Astrocyte (in vitro differentiated cells and primary cell): Measurements from ENCODE around the gene CCND1. TPM values are rescaled to one million over a fixed set of nuclear protein-coding genes. Genes with fewer than 3 reads are reported as not detected.

Experiments used
- DNase-seq: peaks from one replicate; pipeline ENCODE4 v3.0.0-alpha.2; 2010; ENCODE audit warnings: low read depth
- FAIRE-seq: peaks from 2 replicates; lab custom pipeline; 2011; peaks lifted over from hg19 to GRCh38; lab: Jason Lieb, UNC
- H2AFZ ChIP-seq: 2 replicates; pipeline ENCODE4 v1.6.0; 2012; ENCODE audit warnings: low read depth, low read length, inconsistent platforms
- H3K27ac ChIP-seq: 2 replicates; pipeline ENCODE4 v1.5.1; 2011; ENCODE audit warnings: low read depth, low read length, inconsistent platforms
- H3K27me3 ChIP-seq: 2 replicates; pipeline ENCODE4 v1.6.0; 2011; ENCODE audit warnings: low read length, inconsistent platforms; ENCODE audit not compliant: insufficient read depth
- H3K36me3 ChIP-seq: 2 replicates; pipeline ENCODE4 v1.5.1; 2011; ENCODE audit warnings: low read length, inconsistent platforms; ENCODE audit not compliant: insufficient read depth
- H3K4me1 ChIP-seq: 2 replicates; pipeline ENCODE4 v1.5.1; 2011; ENCODE audit warnings: low read length, inconsistent platforms; ENCODE audit not compliant: insufficient read depth
- H3K4me2 ChIP-seq: 2 replicates; pipeline ENCODE4 v1.6.0; 2012; ENCODE audit warnings: low read length, inconsistent platforms
- H3K4me3 ChIP-seq: 2 replicates; pipeline ENCODE4 v1.5.1; 2011; ENCODE audit warnings: low read depth, mild to moderate bottlenecking, low read length, inconsistent platforms; ENCODE audit not compliant: insufficient read depth
- H3K79me2 ChIP-seq: 2 replicates; pipeline ENCODE4 v1.6.0; 2012; ENCODE audit warnings: mild to moderate bottlenecking, low read length, inconsistent platforms; ENCODE audit not compliant: insufficient read depth
- H3K9ac ChIP-seq: 2 replicates; pipeline ENCODE4 v1.6.0; 2012; ENCODE audit warnings: mild to moderate bottlenecking, low read length, inconsistent platforms
- H3K9me3 ChIP-seq: 2 replicates; pipeline ENCODE4 v1.5.1; 2012; ENCODE audit warnings: low read depth, mild to moderate bottlenecking, low read length, inconsistent platforms; ENCODE audit not compliant: insufficient read depth
- H4K20me1 ChIP-seq: 2 replicates; pipeline ENCODE4 v1.6.0; 2012; ENCODE audit warnings: low read length, inconsistent platforms; ENCODE audit not compliant: insufficient read depth
- H3K27ac Mint-ChIP-seq: one replicate; pipeline ENCODE4 v1.8.0; 2021; ENCODE audit warnings: mild to moderate bottlenecking, mixed read lengths; ENCODE audit not compliant: unreplicated experiment
- H3K27me3 Mint-ChIP-seq: one replicate; pipeline ENCODE4 v1.8.0; 2021; ENCODE audit warnings: low read depth, mixed read lengths; ENCODE audit not compliant: unreplicated experiment
- H3K36me3 Mint-ChIP-seq: one replicate; pipeline ENCODE4 v1.8.0; 2021; ENCODE audit warnings: low read depth, mixed read lengths; ENCODE audit not compliant: unreplicated experiment
- H3K4me1 Mint-ChIP-seq: one replicate; pipeline ENCODE4 v1.8.0; 2021; ENCODE audit warnings: low read depth, mixed read lengths; ENCODE audit not compliant: unreplicated experiment
- H3K4me3 Mint-ChIP-seq: one replicate; pipeline ENCODE4 v1.8.0; 2021; ENCODE audit warnings: mild to moderate bottlenecking, moderate library complexity, mixed read lengths; ENCODE audit not compliant: unreplicated experiment
- H3K9me3 Mint-ChIP-seq: one replicate; pipeline ENCODE4 v1.8.0; 2021; ENCODE audit warnings: mild to moderate bottlenecking, mixed read lengths; ENCODE audit not compliant: unreplicated experiment
- CTCF ChIP-seq: IDR thresholded peaks from 2 replicates; pipeline ENCODE4 v1.5.1; 2011; ENCODE audit warnings: low read depth, mild to moderate bottlenecking, inconsistent platforms, low read length, moderate library complexity; ENCODE audit not compliant: insufficient read depth
- EZH2 ChIP-seq: IDR thresholded peaks from 2 replicates; pipeline ENCODE4 v1.6.1; 2012; ENCODE audit warnings: mild to moderate bottlenecking, low read length, inconsistent platforms; ENCODE audit not compliant: insufficient read depth
- total RNA-seq: library from RNA; stranded (reverse); gene quantifications from 2 replicates; pipeline ENCODE4 v1.2.1, GENCODE V29; 2021

CCND1 gene
- total RNA-seq, 1 donor from 2014 or later = 482 TPM

- Histone ChIP-seq H3K9me3 (peaks cover 4% of the 10 kb centered on the region), H3K27me3 (no peaks in the 10 kb centered on the region), H3K36me3 (no peaks in the 10 kb centered on the region), H3K79me2 (no peaks in the 10 kb centered on the region), H3K4me2 (no peak overlapping the region), H3K4me1 (peaks cover 31% of the 10 kb centered on the region), H3K4me3 (no peak overlapping the region), H4K20me1 (no peaks in the 10 kb centered on the region), H3K9ac (no peak overlapping the region), H3K27ac (no peak overlapping the region), H2AFZ (no peak overlapping the region)
- Mint-ChIP-seq H3K4me1 (no peaks in the 10 kb centered on the region), H3K27ac (no peak overlapping the region), H3K9me3 (peaks cover 8% of the 10 kb centered on the region), H3K4me3 (no peak overlapping the region), H3K36me3 (peaks cover 2% of the 10 kb centered on the region), H3K27me3 (peaks cover 24% of the 10 kb centered on the region)
- DNase-seq (no peak), FAIRE-seq (no peak)
- TF ChIP-seq CTCF (no peak), EZH2 (no peak)
Measured at GRCh38 chr11:69634069-69634468, 6.9 kb upstream of the CCND1 start.

- Mint-ChIP-seq H3K27ac (peak overlapping the region; percentile 0), H3K9me3 (peaks cover 7% of the 10 kb centered on the region), H3K4me1 (no peaks in the 10 kb centered on the region), H3K4me3 (no peak overlapping the region), H3K27me3 (peaks cover 24% of the 10 kb centered on the region), H3K36me3 (peaks cover 2% of the 10 kb centered on the region)
- Histone ChIP-seq H2AFZ (no peak overlapping the region), H3K4me3 (no peak overlapping the region), H3K9ac (no peak overlapping the region), H3K27me3 (no peaks in the 10 kb centered on the region), H3K4me1 (peaks cover 31% of the 10 kb centered on the region), H3K4me2 (no peak overlapping the region), H3K36me3 (no peaks in the 10 kb centered on the region), H3K9me3 (peaks cover 4% of the 10 kb centered on the region), H4K20me1 (no peaks in the 10 kb centered on the region), H3K79me2 (peaks cover 1% of the 10 kb centered on the region), H3K27ac (no peak overlapping the region)
- no peak for DNase-seq
- TF ChIP-seq EZH2 = no peak
- TF ChIP-seq CTCF = no peak
- no peak for FAIRE-seq
Measured at GRCh38 chr11:69634590-69634989, 6.4 kb upstream of the CCND1 start.

- FAIRE-seq (no peak), DNase-seq (no peak)
- Mint-ChIP-seq H3K4me1 (no peaks in the 10 kb centered on the region), H3K27ac (no peak overlapping the region), H3K9me3 (peaks cover 3% of the 10 kb centered on the region), H3K4me3 (no peak overlapping the region), H3K36me3 (no peaks in the 10 kb centered on the region), H3K27me3 (peaks cover 21% of the 10 kb centered on the region)
- no peaks in the 10 kb centered on the region for H3K36me3 ChIP-seq
- H3K4me2 ChIP-seq = no peak overlapping the region
- no peaks in the 10 kb centered on the region for H3K27me3 ChIP-seq
- no peak overlapping the region for H3K9ac ChIP-seq
- peaks cover 7% of the 10 kb centered on the region for H3K79me2 ChIP-seq
- peaks cover 35% of the 10 kb centered on the region for H3K4me1 ChIP-seq
- H4K20me1 ChIP-seq = no peaks in the 10 kb centered on the region
- no peak for TF ChIP-seq CTCF
- no peak overlapping the region for H3K27ac ChIP-seq
- H3K9me3 ChIP-seq = peaks cover under 1% of the 10 kb centered on the region
- no peak overlapping the region for H2AFZ ChIP-seq
- no peak overlapping the region for H3K4me3 ChIP-seq
Measured at GRCh38 chr11:69635195-69635594, 5.8 kb upstream of the CCND1 start.
